ENCODE measurements around the gene GIPR.
A peak's percentile ranks its signal among the peaks of the same experiment; 100 is the strongest.
"Not testable (repeated sequence)": the region's sequence is repeated elsewhere in the genome, so short reads cannot be mapped to it uniquely, and the experiment has no call there.

The GIPR gene

DNA sequence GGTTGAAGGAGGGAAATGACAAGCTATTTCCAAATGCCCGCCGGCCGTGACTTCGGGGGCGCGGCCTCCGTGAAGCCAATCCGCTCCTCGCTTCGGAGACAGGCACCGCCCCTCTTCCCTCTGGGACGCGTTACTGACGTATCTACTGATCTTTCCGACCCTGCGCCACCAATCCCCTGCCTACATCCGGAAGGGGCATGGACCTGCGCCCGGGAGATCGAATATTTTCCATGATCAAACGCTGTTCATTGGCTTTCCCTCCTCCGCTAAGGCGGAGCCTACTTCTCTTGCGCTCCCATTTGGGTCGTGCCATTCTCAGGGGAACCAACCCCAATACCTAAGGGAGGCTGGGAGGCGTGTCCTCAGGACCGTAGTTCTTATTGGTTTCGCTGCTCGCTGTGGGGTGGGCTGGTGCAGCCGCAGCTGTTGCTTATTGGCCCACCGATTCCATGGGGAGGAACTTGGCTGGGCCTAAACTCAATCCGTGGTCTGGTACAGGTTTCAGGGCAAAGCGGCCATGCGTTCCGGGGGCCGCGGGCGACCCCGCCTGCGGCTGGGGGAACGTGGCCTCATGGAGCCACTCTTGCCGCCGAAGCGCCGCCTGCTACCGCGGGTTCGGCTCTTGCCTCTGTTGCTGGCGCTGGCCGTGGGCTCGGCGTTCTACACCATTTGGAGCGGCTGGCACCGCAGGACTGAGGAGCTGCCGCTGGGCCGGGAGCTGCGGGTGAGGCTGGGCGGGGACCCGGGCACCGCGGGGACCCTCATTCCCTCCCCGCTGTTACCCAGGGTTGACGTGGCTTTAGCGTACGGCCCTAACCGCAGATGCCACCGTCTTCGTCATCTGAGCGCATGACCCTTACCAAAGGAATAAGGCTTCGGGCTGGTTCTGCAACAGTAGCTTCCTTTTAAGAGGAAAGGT, 24.4 kb downstream of the GIPR start, which contains the start of gene QPCTL:
QPCTL (plus strand) TSS at position 480 of the 919 bp plus-strand sequence; CDS start at position 518, 38 bp downstream.
- peak; percentile 98 for DNase-seq

DNA sequence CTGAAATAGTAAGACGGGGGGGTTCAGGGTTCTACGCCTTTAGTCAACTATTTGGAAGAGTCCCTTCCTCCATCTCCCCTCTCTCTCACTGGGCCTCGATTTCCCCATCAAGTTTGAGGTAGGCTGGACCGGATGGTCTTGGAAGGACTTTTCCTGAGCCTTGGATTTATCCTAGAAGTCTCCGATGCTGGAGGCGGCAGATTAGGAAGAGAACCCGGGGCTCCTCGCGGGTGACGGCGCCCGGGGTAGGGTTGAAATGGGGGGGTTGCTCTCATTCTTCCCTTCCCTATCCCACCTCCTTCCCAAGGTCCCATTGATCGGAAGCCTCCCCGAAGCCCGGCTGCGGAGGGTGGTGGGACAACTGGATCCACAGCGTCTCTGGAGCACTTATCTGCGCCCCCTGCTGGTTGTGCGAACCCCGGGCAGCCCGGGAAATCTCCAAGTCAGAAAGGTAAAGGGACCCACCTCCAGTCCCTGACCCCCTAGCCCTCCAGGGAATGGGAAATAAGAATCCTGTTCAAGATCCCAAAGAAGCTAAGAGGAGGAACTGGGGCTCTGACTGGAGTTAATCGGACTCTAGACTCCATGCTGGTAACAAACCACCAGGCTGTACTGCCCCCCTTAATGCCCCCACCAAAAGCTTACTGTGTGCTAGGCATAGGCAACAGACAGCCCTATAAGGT, 25.2 kb downstream of the GIPR start:
- DNase-seq = peak; percentile 45

DNA sequence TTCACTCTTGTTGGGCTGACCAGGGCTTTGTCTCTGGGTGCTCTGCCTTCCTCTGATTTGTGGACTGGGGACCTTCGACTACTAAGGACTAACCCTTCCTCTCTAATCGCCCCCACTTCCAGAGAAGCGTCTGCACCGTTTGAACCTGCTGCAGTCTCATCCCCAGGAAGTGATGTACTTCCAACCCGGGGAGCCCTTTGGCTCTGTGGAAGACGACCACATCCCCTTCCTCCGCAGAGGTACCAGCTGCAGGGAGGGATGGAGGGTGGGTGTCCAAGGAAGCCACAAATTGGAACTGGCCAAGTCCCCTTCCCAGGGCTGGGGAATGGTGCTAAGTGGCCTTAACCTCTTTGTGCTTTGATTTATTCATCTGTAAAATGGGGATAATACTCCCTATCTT, 33.7 kb downstream of the GIPR start:
- no peak for DNase-seq

DNA sequence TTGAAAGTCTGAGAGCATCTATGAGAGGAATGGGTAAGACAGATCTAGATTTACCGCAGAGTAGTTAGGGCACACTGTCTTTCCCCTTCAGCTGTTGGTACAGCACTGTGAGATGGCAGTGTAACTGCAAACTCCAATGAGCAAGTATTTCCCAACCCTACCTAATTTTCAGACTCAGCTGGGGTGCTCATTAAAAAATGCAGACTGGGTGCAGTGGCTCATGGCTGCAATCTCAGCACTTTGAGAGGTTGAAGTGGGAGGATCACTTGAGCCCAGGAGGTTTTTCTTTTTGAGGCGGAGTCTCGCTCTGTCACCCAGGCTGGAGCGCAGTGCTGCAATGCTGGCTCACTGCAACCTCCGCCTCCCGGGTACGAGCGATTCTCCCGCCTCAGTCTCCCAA, 37.1 kb downstream of the GIPR start:
- DNase-seq = no peak

DNA sequence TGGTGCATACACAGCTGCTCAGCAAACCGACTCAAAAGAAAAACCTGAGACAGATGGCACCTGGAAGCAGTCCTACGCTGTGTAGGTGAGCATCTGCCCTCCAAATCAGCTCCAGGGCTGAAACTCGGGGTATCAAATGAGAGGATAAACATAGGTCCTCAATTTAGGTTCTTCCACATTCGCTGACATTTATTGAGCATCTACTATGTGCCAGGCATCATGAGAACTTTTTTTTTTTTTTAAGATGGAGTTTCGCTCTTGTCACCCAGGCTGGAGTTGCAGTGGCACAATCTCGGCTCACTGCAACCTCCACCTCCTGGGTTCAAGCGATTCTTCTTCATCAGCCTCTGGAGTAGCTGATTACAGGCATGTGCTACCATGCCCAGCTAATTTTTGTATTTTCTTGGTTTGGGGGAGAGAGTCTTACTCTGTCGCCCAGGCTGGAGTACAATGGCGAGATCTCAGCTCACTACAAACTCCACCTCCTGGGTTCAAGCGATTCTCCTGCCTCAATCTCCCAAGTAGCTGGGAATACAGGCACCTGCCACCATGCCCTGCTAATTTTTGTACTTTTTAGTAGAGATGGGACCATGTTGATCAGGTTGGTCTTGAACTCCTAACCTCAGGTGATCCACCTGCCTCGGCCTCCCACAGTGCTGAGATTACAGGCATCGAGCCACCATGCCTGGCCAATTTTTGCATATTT, 37.8 kb downstream of the GIPR start:
- DNase-seq = no peak

DNA sequence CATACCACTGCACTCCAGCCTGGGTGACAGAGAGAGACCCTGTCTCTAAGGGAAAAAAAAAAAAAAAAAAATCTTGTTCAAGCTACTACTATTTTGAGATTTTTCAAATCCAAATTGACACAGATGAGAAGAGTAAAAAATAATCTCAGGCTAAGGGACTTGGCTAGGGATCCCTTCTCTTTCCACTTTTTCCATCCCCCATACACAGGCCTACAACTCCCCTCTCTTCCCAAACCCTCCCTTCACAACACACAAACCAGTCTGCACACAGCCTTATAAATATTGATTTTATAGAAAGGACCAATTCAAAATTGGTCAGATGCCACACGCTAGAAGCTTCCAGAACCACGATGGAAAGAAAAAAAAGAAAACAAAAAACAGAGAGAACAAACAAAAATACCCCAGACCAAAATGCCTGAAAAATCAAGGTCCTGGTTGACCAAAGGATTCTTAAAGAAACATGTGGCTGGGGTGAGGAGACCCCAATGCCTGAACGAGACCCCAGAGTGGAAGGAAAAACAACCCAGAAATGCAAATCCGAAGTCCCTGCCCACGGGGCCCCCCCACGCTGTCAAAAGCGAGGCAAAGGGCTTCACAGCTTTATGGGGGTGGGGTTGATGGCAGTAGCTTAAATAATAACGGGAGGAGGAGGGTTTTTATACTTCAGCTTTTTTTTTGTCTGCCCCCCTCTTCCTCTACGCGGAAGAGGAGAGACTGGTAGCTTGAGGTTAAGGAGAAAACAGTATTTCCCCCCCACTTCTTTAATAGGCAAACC, 42.5 kb downstream of the GIPR start:
- DNase-seq = no peak

DNA sequence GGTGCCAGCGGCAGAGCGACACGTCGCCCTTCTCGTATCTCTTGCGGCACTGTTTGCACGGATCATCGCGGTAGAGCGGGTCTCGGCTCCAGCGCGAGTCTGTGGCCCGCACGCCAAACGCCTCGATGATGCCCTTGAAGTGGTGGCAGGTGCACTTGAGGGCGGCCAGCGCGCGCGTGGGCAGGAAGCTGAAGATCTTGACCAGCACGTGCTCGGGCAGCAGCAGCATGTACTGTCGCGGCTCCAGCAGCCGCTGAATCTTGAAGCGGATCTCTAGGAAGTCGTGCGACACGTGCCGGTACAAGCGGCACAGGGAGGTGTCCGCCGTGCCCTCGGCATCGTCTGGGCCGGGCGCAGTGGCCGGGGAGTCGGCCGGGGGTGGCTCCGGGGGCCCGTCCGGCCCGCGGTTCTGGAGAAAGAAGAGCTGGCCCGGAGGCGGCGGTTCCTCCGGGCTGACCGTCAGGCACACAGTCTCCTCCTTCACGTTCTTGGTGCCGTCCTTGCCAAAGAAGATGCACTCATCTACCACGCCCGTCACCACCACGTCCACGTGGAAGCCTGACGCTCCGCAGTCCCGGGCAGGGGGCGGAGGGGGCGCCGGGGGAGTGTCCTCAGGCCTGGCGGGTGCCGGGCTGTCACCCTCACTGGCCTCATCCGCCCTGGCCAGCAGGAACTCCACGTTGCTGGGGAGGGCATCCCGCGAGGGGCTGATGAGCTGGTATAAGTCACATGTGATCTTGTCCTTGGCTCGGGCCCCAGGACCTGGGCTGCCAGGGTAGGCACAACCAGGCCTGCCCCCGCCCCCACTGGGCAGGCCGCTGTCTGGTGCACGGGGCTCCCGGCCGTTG, 44.1 kb downstream of the GIPR start:
- DNase-seq = no peak

DNA sequence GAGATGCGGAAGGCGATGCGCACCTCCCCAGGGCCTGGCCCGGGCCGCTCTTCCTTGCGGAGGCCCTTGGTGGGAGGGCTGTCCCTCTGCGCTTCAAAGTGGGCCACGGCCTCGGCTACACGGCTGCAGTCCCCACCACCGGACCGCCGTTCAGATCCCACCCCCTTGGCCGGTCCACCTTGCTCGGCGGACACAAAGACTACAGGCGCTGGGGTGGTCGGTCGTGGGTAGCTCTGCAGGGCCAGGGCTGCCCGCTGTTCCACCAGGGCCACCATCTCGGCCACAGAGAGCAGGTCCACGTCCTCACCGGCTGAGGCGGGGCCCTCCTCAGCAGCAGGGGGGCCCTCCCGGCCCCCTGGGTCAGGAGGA, 44.7 kb downstream of the GIPR start:
- DNase-seq = no peak

DNA sequence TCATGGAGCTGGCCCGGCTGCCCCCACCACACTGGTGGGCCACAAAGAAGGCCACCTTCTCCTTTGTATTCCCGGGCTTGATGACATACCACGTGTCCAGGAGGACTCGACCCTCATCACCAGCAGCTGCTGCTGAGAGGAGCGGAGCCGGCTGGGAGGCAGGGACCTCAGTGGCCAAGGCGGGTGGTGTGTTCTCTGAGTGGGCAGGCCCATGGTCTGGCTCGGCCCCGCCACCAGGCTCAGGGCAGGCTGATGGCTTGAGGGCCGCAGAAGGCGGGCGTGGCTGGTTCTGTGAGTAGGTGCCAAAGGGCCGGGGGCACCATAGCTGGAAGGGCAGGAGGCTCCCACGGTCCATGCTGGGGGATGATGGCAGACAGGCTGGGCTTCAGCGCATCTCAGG, 45.1 kb downstream of the GIPR start:
- DNase-seq = no peak

DNA sequence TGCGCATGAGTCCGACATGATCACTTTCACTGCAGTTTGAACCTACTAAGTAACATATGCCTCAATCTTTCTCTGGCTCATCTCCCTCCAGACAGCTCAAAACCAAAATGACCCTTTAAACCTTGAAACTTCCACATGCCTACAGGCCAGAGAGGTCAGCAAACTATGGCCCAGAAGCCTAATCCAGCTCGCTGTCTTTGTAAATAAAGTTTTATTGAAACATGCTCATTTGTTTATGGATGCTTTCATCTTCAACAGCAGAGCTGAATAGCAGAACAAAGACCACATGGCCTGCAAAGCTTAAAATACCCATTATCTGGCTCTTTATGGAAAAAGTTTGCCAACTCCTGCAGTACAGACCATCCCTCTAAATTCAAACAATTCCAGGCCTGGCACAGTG, 47.1 kb downstream of the GIPR start:
- DNase-seq = no peak

DNA sequence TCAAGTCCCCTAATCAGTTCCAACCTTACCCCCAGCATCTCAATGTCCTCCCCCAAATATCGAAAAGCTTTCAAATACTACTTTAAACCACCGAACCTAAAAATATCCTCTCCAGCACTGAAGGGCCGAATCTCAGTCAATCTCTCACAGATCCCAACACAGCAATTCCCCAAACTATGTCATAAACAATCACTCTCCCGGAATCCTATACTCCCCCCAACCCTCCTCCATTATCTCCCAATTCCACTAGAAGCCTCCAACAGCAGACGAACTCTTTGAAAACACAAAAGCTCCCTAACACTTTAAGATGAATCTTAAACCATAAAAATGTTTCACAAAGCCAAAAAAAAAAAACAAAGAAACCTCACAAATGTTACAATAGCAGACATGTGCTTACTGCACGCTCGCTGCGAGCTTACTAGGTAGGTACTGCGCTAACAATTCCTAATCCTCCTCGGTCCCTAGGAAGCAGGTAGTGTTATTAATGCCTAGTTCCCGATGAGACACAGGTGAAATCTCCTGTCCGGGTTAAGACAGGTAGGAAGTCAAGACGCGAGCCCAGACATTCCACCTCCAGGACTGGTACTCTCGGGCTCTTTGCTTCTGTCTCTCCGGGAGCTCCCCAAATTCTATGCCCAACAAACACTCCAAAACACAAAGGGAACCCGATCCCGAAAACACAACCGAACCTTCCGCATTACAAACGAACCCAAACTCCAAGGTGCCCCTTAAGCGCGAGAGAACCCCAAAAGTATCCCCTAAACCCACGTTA, 48.5 kb downstream of the GIPR start:
- DNase-seq = no peak

DNA sequence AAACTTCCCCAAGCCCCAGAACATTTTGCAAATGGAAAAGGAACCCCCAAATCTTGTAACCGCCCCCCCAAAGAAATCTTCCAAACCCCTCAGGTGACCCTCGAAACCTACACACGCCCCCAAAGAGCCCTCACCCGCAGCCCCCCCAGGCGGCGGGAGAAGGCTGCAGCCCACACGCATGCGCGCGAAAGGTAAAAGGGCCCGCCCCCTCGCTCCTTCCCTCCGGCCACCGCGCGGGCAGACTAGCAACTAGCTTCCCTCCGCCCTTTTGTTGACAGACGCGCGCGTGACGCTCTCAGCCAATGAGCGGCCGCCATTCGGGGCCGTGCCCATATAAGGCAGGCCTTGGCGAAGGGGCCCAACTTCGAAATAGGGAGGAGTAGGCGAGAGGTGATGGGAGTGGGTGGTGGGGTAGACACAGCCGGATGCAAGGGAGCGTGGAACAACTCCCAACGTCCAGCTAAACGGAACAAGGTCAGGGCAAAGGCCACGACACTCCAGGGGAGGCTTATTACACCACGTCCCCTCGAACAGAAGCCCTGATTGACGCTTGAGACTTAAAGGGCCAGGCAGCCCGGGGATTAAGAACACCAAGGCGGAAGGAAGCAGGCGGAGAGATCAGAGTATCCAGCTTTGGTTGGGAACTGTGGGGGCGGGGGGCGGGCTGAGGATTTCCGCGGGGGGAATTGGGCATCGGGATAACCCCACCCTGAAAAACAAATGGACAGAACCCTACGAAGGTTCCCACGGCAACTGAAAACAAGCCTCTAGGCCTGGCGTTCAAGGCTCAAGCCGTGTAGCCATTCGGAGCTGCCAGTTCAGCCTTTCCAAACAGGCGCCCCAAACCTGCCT, 49.3 kb downstream of the GIPR start:
- DNase-seq = peak; percentile 88

DNA sequence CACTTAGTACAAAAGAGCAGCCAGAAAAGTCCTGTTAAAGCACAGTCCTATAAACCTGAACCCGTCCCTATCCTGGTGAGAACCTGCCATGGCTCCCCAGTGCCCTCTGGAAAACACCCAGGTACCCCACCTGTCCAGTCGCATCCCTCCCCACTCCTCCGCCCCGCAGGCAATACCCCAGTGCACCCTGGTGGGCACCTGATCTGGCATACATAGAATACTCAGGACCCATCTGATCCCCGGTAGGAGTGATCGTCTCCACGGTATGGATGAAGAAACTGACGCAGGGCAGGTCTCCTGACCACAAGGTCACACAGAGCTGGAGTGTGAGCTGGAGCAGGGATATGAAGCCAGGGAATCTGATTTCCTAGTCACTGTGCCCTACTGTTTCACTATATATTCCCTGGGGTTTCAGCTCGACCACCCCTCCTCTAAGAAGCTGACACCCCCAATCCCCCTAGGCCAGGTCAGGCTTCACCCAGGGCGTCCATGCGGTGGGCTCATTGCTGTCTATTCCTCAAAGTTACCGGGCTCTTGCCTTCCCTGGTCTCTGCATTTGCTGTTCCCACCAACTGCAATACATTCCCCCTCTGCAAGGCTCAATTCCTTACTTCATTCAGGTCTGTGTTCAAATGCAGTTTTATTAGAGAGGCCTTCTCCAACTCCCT, 50.1 kb downstream of the GIPR start:
- no peak for DNase-seq

DNA sequence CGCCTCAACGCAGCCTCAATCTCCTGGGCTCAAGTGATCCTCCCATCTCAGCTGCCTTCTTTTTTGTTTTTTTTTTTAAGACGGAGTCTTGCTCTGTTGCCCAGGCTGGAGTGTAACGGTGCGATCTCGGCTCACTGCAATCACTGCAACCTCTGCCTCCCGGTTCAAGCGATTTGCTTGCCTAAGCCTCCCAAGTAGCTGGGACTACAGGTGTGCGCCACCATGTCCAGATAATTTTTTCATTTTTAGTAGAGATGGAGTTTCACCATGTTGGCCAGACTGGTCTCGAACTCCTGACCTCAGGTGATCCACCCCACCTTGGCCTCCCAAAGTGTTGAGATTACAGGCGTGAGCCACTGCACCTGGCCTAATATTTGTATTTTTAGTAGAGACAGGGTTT, 52.0 kb downstream of the GIPR start:
- not testable (repeated sequence) for DNase-seq

DNA sequence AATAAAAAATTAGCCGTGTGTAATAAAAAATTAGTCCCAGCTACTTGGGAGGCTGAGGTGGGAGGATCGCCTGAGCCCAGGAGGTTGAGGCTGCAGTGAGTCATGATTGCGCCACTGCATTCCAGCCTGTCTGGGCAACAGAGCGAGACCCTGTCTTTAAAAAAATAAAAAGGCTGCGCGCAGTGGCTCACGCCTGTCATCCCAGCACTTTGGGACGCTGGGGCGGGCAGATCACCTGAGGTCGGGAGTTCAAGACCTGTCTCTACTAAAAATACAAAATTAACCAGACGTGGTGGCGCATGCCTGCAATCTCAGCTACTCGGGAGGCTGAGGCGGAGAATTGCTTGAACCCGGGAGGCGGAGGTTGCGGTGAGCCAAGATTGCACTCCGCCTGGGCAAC, 60.7 kb downstream of the GIPR start:
- not testable (repeated sequence) for DNase-seq

DNA sequence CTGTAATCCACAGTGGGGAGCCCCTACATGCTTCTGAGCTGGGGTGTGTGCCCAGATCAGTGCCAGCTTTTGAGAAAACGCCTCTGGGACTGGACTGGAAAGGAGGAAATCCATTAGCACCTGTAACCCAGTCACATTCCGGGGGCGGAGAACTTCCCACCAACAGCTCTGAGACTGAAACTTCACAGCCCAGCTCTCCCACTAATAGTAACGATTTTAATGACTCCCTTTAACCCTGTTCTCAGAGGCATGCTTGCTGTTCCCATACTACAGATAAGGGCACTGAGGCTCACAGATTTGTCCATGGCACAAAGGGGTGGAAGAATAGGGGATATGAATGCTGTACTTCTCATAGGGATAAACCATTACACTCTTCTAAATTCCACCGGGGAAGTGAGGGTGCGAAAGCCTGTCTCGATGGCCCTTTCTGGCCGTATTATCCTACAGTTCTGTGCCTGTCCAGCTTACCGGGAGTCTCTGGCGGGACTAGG, 61.8 kb downstream of the GIPR start:
- DNase-seq = no peak

DNA sequence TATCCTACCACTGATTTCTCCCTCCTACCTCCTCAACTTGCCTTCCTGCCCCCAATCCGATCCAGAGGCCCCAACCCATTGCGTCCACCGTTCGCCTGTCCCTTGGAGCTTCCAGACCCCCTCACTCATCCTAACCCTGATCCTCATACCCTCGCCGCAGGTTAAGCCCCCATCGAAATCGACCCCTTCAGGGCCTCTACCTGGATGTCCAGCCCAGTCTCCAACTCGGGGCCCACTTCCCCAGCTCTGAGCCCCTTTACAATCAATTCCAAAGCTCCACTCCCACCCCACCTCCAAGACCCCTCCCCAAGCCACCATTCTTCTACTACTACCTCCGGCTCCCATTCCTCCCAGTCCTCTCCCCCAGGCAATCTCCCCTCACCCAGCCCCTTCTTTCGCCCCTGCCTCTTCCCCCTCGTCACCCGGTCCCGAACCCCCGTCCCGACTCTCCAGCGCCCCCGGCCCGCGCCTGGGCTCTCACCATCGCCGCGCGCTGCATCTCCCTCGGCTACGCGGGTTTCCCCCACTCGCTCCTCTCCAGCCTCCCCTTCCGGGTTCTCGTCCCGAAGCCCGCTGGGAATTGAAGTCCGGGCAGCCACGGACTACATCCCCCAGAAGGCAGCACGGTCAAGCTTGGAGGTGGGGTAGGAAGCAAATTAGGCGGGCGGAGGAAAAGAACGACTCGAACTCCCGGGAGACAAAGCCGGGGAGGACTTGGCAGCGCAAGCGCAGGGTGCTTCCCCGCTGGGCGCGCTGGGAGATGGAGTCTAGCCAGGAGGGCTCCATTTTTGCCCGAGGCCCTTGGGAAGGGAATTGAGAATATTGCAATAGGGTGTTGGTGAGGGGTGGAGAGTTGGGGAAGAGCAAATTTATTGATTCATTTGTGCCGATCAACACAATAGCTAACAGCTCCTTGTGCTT, 62.6 kb downstream of the GIPR start, which contains the start of gene FBXO46:
FBXO46 (minus strand) TSS at position 529 of the 921 bp plus-strand sequence. CDS start 17,401 bp downstream, outside the sequence.
- peak; percentile 94 for DNase-seq
